Brain microvascular endothelial cell (primary cell): ENCODE data around the gene SKA3.

Source experiments
- DNase-seq: peaks from one replicate; pipeline ENCODE4 v3.0.0-alpha.2; 2020
- H3K27ac ChIP-seq: fragments of 250-450 bp; sonication (Bioruptor Pico); 2 replicates; pipeline ENCODE4 v1.5.1; 2020; ENCODE audit warnings: mild to moderate bottlenecking, moderate library complexity
- H3K27me3 ChIP-seq: fragments of 250-450 bp; sonication (Bioruptor Pico); replicated peaks from 2 replicates; pipeline ENCODE4 v1.5.1; 2020; ENCODE audit warnings: mild to moderate bottlenecking
- H3K36me3 ChIP-seq: fragments of 250-450 bp; sonication (Bioruptor Pico); replicated peaks from 2 replicates; pipeline ENCODE4 v1.5.1; 2020; ENCODE audit warnings: mild to moderate bottlenecking
- H3K4me3 ChIP-seq: 2 replicates; pipeline ENCODE4 v1.5.1; 2011; ENCODE audit warnings: low read depth, mild to moderate bottlenecking, control low read depth, low read length, moderate library complexity
- CTCF ChIP-seq: IDR thresholded peaks from 2 replicates; pipeline ENCODE4 v1.5.1; 2011; ENCODE audit warnings: low read depth, mild to moderate bottlenecking, moderate library complexity, low read length, control low read depth, inconsistent platforms; ENCODE audit errors: missing control alignments
- in situ Hi-C: cut with HindIII; loops from 2 replicates; pipeline ENCODE4 v1.10.0; 2017; ENCODE audit warnings: low sequenced_read_pairs, low pct_ligation_motif_present

The SKA3 gene

GRCh38 chr13:21134475-21134874 is 41.9 kb downstream of the SKA3 start:
- Histone ChIP-seq H3K27ac (no peak overlapping the region), H3K4me3 (no peak overlapping the region), H3K36me3 (no peaks in the 10 kb centered on the region), H3K27me3 (no peaks in the 10 kb centered on the region)
- in situ Hi-C loops = no loop called here
- DNase-seq = no peak
- no peak for TF ChIP-seq CTCF

- no peaks in the 10 kb centered on the region for H3K36me3 ChIP-seq
These were observed 43.3 kb downstream of the SKA3 start for GRCh38 chr13:21133077-21133476.

GRCh38 chr13:21130116-21130515 is 46.2 kb downstream of the SKA3 start:
- in situ Hi-C loops = no loop called here
- Histone ChIP-seq H3K4me3 (no peak overlapping the region), H3K36me3 (no peaks in the 10 kb centered on the region), H3K27me3 (no peaks in the 10 kb centered on the region), H3K27ac (no peak overlapping the region)
- no peak for TF ChIP-seq CTCF
- no peak for DNase-seq

More at GRCh38 chr13:21133077-21133476, 43.3 kb downstream of the SKA3 start:
- no peak overlapping the region for H3K4me3 ChIP-seq
- in situ Hi-C loops = no loop called here
- TF ChIP-seq CTCF = no peak
- H3K27me3 ChIP-seq = no peaks in the 10 kb centered on the region
- H3K27ac ChIP-seq = no peak overlapping the region
- DNase-seq = no peak

GRCh38 chr13:21124852-21125251 is 51.5 kb downstream of the SKA3 start:
- Histone ChIP-seq H3K36me3 (no peaks in the 10 kb centered on the region), H3K4me3 (no peak overlapping the region), H3K27ac (no peak overlapping the region), H3K27me3 (no peaks in the 10 kb centered on the region)
- DNase-seq = peak; percentile 10
- TF ChIP-seq CTCF = no peak
- in situ Hi-C loops = no loop called here

GRCh38 chr13:21123956-21124355 is 52.4 kb downstream of the SKA3 start:
- in situ Hi-C loops = no loop called here
- Histone ChIP-seq H3K36me3 (no peaks in the 10 kb centered on the region), H3K27me3 (no peaks in the 10 kb centered on the region), H3K4me3 (no peak overlapping the region), H3K27ac (no peak overlapping the region)
- DNase-seq = no peak
- no peak for TF ChIP-seq CTCF

GRCh38 chr13:21121616-21122015 is 54.7 kb downstream of the SKA3 start:
- Histone ChIP-seq H3K27me3 (no peaks in the 10 kb centered on the region), H3K4me3 (no peak overlapping the region), H3K36me3 (no peaks in the 10 kb centered on the region), H3K27ac (no peak overlapping the region)
- no peak for DNase-seq
- TF ChIP-seq CTCF = no peak
- in situ Hi-C loops = no loop called here
